ENCODE measurements around the gene ATP1A2.

Gene ATP1A2

DNA sequence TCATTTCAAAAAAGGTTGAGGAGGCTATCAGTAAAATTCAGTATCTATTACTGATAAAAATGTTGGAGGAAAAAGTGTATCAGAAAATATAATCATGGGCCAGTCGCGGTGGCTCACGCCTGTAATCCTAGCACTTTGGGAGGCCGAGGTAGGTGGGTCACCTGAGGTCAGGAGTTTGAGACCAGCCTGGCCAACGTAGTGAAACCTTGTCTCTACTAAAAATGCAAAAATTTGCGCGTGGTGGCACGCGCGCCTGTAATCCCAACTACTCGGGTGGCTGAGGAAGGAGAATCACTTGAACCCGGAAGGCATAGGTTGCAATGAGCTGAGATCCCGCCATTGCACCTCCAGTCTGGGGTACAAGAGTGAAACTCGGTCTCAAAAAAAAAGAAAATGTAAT lies 30.5 kb downstream of the ATP1A2 start:
- no peak for DNase-seq (ENCODE audit: low spot score)

- no peak for DNase-seq (ENCODE audit: low spot score)
These were observed 32.6 kb downstream of the ATP1A2 start for GRCh38 chr1:160148121-160148520.

DNA sequence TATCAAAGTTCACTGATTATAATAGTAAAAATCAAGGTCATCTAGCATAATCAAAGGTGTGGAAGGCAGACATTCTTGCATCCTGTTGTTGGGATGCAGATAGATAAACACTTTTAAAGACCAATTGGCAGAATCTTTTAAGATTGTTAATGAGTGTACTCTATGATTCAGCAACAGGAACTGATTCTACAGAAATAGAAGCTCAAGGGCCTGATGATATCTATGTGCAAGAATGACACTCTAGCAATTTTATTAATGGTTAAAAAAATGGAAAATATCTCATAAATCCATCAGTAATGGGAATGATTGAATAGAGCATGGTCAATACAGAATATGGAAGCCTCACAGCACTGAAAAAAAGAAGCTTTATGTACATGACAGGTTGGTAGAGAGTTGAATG lies 33.7 kb downstream of the ATP1A2 start:
- no peak for DNase-seq (ENCODE audit: low spot score)

GRCh38 chr1:160149716-160150115 lies 34.2 kb downstream of the ATP1A2 start:
- DNase-seq (ENCODE audit: low spot score), result no peak

DNA sequence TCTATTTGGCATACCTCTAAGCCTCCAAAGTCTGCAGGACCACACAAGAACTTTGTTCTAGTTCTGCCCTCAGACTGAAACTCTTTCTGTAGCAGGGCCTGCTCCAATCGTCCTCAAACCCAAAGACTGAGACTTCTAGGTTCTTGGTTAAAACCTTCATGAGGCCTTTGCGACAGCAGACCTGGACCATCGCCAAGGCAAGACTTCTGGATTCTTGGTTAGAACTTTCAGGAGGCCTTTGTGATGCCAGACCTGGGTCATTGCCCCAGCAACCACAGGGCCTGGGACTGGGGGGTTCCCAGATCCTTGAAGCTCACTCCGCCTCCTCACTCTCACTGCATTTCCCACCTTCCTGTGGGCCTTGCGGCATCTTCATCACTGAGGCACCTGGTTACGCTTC lies 35.7 kb downstream of the ATP1A2 start, which contains the start of gene ATP1A4:
Gene ATP1A4, plus strand, starts transcription at position 301 of the 400 bp plus-strand sequence. CDS start 438 bp downstream, outside the sequence.
- DNase-seq (ENCODE audit: low spot score), result no peak

- DNase-seq (ENCODE audit: low spot score), result no peak
These were observed 39.2 kb downstream of the ATP1A2 start for GRCh38 chr1:160154790-160155189.

DNA sequence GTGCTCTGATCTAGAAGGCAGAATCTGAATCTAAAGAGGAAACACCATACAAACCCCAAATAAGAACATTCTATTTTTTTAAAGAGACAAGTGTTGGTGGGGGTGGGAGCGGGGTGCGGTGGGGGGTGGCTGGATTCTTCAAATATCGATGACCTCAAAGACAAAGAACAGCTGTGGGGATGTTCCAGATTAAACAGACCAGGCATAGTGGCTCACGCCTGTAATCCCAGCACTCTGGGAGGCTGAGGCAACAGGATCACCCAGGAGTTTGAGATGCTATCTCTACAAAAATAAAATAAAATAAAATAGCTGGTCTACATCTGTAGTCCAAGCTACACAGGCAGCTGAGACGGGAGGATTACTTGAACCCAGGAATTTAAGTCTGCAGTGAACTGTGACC lies 40.8 kb downstream of the ATP1A2 start:
- DNase-seq (ENCODE audit: low spot score), result no peak

DNA sequence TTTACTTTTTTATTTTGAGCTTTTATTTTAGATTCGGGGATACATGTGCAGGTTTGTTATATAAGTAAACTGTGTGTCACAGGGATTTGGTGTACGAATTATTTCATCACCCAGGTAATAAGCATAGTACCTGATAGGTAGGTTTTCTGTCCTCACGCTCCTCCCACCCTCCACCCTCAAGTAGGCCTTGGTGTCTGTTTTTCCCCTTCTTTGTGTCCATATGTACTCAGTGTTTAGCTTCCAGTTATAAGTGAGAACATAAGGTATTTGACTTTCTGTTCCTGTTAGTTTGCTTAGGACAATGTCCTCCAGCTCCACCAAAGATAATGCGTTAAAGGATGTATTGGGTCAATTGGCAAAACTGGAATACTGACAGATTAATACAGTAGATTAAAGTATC lies 41.6 kb downstream of the ATP1A2 start:
- DNase-seq (ENCODE audit: low spot score), result no peak

DNA sequence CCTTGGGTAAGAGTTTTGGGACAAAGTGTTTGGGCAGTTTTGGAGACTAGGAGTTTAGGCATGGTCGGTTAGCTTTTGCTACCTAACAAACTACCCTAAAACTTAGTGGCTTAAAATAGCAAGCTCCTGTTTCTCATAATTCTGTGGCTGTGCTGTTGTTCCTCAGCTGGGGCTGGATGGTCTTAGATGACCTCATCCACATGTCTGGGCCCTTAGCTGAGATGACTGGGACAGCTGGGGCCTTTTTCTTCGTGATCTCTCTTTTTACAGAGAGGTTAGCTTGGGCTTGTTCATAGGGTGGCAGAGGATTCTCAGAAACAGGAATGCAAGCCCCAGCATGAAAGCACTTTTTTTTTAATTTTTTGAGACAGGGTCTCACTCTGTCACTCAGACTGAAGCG lies 42.5 kb downstream of the ATP1A2 start:
- no peak for DNase-seq (ENCODE audit: low spot score)

DNA sequence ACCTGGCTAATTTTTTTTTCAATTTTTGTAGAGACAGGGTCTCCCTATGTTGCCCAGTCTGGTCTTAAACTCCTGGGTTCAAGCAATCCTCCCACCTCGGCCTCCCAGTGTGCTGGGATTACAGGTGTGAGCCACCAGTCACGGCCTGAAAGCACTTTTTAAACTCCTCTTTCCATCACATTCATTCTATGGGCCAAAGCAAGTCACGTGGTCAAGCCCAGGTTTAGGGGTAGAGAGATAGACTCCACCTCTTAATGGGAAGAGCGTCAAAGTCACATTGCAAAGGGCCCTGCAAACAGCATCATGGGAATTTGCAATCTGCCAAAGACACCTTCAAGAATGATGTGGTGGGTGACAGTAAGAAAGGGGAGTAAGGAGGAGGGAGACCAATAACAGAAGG lies 43.0 kb downstream of the ATP1A2 start:
- no peak for DNase-seq (ENCODE audit: low spot score)

DNA sequence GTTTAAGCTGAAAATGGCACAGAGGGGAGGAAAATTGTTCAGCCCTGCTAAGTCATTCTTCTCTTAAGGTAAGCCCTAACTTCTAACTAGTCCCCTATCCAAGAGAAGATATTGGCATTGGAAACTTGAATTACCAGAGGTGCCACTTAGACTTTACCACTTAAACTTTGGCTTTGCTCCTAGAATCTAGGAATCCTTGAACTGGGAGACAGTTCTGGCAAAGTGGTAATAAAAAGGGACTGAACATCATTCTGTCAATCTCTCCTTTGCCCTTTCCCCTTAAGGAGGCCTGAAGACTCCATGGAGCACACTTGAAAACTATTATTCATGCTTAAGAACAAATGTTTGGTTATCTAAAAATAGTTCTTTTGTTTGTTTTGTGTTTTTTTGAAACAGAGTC lies 44.3 kb downstream of the ATP1A2 start:
- DNase-seq (ENCODE audit: low spot score), result no peak

DNA sequence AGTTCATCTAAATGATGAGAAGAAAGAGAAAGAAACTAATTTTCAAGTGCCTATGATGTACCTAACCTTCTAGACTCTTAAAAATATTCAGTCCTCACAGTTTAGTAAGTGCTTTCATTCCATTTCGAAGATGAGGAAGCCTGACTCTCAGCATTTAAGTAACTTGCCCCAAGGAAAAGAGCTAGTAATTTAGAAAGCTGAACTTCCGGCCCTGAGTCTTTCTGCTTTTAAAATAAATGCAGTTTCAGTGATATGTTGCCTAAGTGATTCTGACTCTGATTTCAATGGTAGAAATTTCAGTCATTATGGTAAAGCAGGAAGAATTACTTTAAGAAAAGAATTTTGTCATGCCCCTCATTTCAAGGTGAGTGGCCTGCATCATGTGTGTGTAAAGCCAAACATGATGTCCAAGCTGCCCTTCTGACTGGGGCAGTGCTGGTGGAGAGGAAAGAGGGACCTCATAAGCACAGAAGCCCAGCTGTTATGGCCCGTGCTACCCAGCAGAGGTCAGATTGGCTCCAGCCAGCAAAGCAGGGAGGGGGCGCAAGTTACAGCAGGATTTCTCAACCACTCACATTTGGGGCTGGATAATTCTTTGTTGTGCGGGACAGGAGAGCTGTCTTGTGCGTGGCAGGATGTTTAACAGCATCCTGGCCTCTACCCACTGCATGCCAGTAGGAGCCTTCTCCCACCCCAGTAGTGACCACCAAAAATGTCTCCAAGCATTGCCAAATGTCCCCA lies 46.6 kb downstream of the ATP1A2 start:
- DNase-seq (ENCODE audit: low spot score), result peak; percentile 26

GRCh38 chr1:160162931-160163330 lies 47.4 kb downstream of the ATP1A2 start:
- DNase-seq (ENCODE audit: low spot score), result no peak

DNA sequence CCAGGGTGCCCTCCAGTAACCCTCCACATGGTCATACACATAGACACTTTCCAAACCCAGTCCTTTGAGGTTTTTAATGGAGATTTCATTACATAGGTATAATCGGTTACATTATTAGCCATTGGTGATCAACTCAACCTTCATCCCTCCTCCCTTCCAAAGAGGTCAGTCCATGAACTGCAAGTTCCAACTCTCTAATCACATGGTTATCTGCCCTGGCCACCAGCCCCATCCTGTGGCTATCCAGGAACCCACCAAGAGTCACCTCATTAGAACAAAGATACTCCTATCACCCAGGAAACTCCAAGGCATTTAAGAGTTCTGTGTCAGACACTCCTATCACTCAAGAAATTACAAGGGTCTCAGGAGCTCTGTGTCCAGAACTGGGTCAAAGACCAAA lies 48.1 kb downstream of the ATP1A2 start:
- no peak for DNase-seq (ENCODE audit: low spot score)

DNA sequence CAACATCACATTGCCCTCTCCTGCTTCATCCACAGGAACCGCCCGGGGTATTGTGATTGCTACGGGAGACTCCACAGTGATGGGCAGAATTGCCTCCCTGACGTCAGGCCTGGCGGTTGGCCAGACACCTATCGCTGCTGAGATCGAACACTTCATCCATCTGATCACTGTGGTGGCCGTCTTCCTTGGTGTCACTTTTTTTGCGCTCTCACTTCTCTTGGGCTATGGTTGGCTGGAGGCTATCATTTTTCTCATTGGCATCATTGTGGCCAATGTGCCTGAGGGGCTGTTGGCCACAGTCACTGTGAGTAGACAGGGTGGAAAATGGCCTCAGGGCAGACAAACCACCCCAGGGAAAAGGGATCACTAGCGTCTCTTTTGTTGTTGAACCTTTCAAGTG lies 48.6 kb downstream of the ATP1A2 start:
- no peak for DNase-seq (ENCODE audit: low spot score)

GRCh38 chr1:160166166-160166868 lies 50.8 kb downstream of the ATP1A2 start:
- DNase-seq (ENCODE audit: low spot score), result no peak

DNA sequence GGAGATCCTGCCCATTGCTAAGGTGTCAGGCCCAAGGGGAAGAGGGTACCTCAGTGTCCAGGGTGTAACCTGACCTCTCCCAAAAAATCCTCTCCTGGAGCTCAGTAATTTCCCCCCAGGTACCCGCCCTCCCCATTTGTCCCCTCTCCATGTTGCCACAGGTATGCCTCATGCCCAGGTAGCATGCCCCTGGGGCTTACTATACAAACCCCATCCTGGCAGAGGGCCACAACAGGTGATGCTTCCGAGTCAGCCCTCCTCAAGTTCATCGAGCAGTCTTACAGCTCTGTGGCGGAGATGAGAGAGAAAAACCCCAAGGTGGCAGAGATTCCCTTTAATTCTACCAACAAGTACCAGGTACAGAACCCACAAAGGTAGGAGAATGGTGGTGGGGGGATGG lies 51.5 kb downstream of the ATP1A2 start:
- no peak for DNase-seq (ENCODE audit: low spot score)

GRCh38 chr1:160167580-160167979 lies 52.0 kb downstream of the ATP1A2 start:
- no peak for DNase-seq (ENCODE audit: low spot score)

GRCh38 chr1:160168016-160168415 lies 52.5 kb downstream of the ATP1A2 start:
- DNase-seq (ENCODE audit: low spot score), result no peak

GRCh38 chr1:160168609-160169369 lies 53.2 kb downstream of the ATP1A2 start:
- peak; percentile 81 for DNase-seq (ENCODE audit: low spot score)

DNA sequence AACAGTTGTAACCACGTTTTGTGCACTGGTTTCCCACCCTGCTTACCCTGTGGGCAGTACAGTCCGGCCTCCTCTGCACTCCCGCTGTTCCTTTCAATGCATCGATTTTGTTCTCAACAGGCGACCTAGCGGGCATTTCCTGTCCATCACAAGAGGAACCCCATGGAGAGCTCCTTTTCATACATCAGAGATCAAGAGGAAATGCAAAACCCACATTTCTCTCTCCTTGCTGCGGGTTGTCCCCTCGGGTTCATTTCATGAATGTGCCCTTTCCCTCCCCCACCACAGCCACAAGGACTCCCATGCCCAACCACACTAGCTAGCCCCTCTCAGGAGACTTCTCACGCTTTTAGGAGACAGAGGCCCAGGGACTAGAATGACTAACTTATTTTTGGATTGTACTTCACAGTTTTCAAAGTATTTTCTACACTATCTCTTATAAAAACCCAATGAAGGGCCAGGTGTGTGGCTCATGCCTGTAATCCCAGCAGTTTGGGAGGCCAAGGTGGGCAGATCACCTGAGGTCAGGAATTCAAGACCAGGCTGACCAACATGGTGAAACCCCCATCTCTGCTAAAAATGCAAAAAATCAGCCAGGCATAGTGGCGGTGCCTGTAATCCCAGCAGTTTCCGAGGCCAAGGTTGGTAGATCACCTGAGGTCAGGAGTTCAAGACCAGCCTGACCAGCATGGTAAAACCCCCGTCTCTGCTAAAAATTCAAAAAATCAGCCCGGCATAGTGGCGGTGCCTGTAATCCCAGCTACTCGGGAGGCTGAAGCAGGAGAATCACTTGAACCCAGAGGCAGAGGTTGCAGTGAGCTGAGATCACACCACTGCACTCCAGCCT lies 54.2 kb downstream of the ATP1A2 start:
- DNase-seq (ENCODE audit: low spot score), result no peak

DNA sequence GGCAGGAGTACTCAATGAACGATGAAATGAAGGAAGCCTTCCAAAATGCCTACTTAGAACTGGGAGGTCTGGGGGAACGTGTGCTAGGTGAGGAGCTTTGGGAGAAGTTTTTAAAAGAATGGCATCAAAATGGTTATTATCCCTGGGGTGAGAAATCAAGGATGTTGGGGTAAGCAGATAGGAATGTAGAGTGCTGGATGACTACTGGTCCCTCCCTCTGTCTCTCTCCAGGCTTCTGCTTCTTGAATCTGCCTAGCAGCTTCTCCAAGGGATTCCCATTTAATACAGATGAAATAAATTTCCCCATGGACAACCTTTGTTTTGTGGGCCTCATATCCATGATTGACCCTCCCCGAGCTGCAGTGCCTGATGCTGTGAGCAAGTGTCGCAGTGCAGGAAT lies 55.8 kb downstream of the ATP1A2 start:
- DNase-seq (ENCODE audit: low spot score), result no peak

Measured in cerebellar cortex (tissue), 1 donor.